Calu3 (cell line): ENCODE measurements around the gene CCDC85C. TPM values are rescaled to one million over a fixed set of nuclear protein-coding genes. Genes with fewer than 3 reads are reported as not detected.

Experiments used
- BruUV-seq: library from RNA; stranded (reverse); fragments of 400-500 nt; replicated peaks from 2 replicates; lab custom pipeline; 2021; lab: Mats Ljungman, UMichigan
- CTCF ChIA-PET: fragments of 300-600 bp; sonication (Branson Sonifier 250); formaldehyde crosslinking; loops from one replicate; lab custom pipeline; 2022; ENCODE audit warnings: antibody characterized with exemption; lab: Charles Lee
- DNase-seq: peaks from one replicate; pipeline ENCODE4 v3.0.0; 2022
- H3K27ac Mint-ChIP-seq: one replicate; pipeline ENCODE4 v1.8.0; 2022; ENCODE audit warnings: mixed read lengths; ENCODE audit not compliant: unreplicated experiment
- H3K27me3 Mint-ChIP-seq: one replicate; pipeline ENCODE4 v1.8.0; 2022; ENCODE audit warnings: mixed read lengths; ENCODE audit not compliant: unreplicated experiment
- H3K36me3 Mint-ChIP-seq: one replicate; pipeline ENCODE4 v1.8.0; 2022; ENCODE audit warnings: mild to moderate bottlenecking, moderate library complexity, mixed read lengths; ENCODE audit not compliant: insufficient read depth, unreplicated experiment
- H3K4me1 Mint-ChIP-seq: one replicate; pipeline ENCODE4 v1.8.0; 2022; ENCODE audit warnings: mild to moderate bottlenecking, low read depth, mixed read lengths; ENCODE audit not compliant: unreplicated experiment
- H3K4me3 Mint-ChIP-seq: one replicate; pipeline ENCODE4 v1.8.0; 2022; ENCODE audit warnings: mild to moderate bottlenecking, low read depth, moderate library complexity, mixed read lengths; ENCODE audit not compliant: unreplicated experiment
- H3K9me3 Mint-ChIP-seq: one replicate; pipeline ENCODE4 v1.8.0; 2022; ENCODE audit warnings: low read depth, mixed read lengths; ENCODE audit not compliant: unreplicated experiment
- CTCF ChIP-seq: fragments of 200-600 bp; IDR thresholded peaks from one replicate; pipeline ENCODE4 v1.8.0; 2022; ENCODE audit warnings: antibody characterized with exemption; ENCODE audit not compliant: unreplicated experiment
- intact Hi-C: fragments of 100-400 bp; cut with micrococcal nuclease; formaldehyde crosslinking; loops from one replicate; pipeline ENCODE4 v1.10.0; 2022; ENCODE audit not compliant: unreplicated experiment
- total RNA-seq: library from RNA; stranded (reverse); gene quantifications from 2 replicates; pipeline ENCODE4 v1.2.3, GENCODE V29; 2022

The CCDC85C gene
- total RNA-seq, 1 experiment from 2014 or later, result 45.1 TPM

- no TSS peak for BruUV-seq
- intact Hi-C loops, result loop anchor here (5.0 kb wide), 1 partner anchor 373 kb away; no protein-coding TSS in a partner anchor
These were observed 89.3 kb downstream of the CCDC85C start for GRCh38 chr14:99514552-99515300.

DNA sequence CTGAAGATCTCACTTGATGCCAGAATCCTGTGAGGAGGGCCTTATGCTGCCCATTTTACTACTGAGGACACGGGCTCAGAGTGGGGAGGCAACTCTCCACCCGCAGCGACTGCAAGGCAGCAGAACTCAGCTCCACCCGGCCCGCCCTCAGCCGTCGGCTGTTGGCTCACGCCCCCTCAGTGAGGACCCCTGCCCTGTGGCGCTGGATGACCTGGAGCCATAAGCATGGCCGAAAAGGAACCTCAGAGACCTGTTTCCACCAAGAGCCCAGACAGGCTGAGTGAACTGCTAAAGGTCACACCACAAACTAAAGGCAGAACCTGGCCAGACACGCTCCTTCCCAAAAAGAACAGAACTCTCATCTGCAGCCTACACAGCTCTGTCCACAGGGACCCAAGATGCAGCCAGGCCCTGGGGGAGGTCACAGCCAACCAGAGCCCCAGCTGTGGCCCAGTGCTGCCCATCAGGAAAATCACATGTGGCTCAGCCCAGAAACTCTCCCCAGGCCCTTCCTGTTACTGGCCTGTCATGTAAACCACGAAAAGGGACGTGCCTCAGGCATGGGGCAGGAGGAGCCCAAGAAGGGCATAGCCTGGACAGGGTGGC is 90.0 kb downstream of the CCDC85C start:
- no peaks in the 10 kb centered on the region for H3K27me3 Mint-ChIP-seq
- H3K27ac Mint-ChIP-seq, result no peak overlapping the region
- CTCF ChIA-PET, result interaction anchor here (0.6 kb wide), 1 partner anchor 80 kb away, joined by 3 read pairs; no protein-coding TSS in a partner anchor
- H3K9me3 Mint-ChIP-seq, result no peaks in the 10 kb centered on the region
- TF ChIP-seq CTCF, result no peak
- peaks cover 26% of the 10 kb centered on the region for H3K36me3 Mint-ChIP-seq
- no peak overlapping the region for H3K4me3 Mint-ChIP-seq
- no TSS peak for BruUV-seq
- H3K4me1 Mint-ChIP-seq, result no peaks in the 10 kb centered on the region
- intact Hi-C loops, result no loop called here
- DNase-seq, result no peak

More at GRCh38 chr14:99514552-99515300, 89.3 kb downstream of the CCDC85C start:
- H3K27me3 Mint-ChIP-seq, result no peaks in the 10 kb centered on the region
- no peak for TF ChIP-seq CTCF
- H3K4me1 Mint-ChIP-seq, result no peaks in the 10 kb centered on the region
- peaks cover 19% of the 10 kb centered on the region for H3K36me3 Mint-ChIP-seq
- H3K4me3 Mint-ChIP-seq, result no peak overlapping the region
- no peak overlapping the region for H3K27ac Mint-ChIP-seq
- CTCF ChIA-PET, result no interaction called here
- H3K9me3 Mint-ChIP-seq, result no peaks in the 10 kb centered on the region
- no peak for DNase-seq

DNA sequence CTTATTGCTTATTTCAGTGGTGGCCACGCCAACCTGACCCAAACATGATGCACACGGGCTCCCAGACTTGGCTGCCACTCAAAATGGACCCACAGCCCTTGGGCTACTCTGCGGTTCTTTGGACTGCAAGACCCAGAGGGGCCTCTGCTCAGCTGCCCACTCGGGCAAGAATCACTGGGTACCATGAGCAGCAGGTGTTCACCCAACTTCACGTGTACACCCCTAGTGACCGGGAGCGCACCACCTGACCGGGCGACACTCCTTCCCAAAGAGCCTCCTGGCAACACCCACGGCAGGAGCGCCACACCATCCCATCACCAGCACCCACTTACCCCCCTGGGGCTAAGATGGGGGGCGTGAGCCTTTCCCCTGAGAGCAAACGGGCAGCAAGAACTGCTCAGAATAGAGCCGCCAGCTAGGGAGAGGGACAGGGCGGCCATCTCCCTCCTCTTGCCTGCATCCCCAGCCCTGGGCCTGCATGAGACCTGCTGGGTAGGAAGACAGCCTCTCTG is 90.8 kb downstream of the CCDC85C start:
- BruUV-seq, result no TSS peak
- no peak overlapping the region for H3K27ac Mint-ChIP-seq
- no peaks in the 10 kb centered on the region for H3K4me1 Mint-ChIP-seq
- DNase-seq, result no peak
- CTCF ChIA-PET, result interaction anchor here (0.6 kb wide), 1 partner anchor 81 kb away, joined by 3 read pairs; no protein-coding TSS in a partner anchor
- no peaks in the 10 kb centered on the region for H3K9me3 Mint-ChIP-seq
- TF ChIP-seq CTCF, result no peak
- H3K36me3 Mint-ChIP-seq, result peaks cover 28% of the 10 kb centered on the region
- no peak overlapping the region for H3K4me3 Mint-ChIP-seq
- intact Hi-C loops, result no loop called here
- H3K27me3 Mint-ChIP-seq, result no peaks in the 10 kb centered on the region

DNA sequence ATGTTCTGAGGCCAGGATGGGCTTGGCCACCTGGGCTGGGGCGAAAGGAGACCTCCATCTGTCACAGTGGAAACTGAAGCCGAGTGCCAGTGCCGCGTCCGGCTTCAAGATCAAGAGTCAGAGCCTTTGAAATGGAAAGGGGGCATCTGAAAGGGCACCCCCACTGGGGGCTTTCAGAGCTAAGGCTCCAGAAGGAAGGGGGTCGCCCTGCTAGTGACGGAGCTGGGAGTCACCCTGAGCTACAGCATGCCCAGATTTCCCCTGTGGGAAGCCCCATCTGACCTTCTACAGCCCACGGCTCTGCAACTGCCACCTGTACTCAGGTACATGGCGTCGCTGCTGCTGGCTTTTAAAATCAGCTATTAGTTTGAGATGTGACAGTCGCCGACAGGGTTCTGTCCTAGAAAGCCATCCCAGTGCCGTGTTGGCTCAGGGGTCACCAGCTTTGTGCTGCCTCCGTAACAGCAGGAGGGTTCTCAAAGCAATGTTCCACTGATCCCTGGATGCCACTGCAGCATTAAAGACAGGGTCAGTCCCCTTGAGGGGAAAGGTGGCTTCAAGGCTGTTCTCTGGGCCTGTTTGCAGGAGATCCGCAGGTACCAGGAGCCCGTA is 91.3 kb downstream of the CCDC85C start:
- CTCF ChIA-PET, result no interaction called here
- BruUV-seq, result no TSS peak
- no peak for DNase-seq
- no peaks in the 10 kb centered on the region for H3K27me3 Mint-ChIP-seq
- no peaks in the 10 kb centered on the region for H3K9me3 Mint-ChIP-seq
- no peak overlapping the region for H3K4me3 Mint-ChIP-seq
- peaks cover 32% of the 10 kb centered on the region for H3K36me3 Mint-ChIP-seq
- intact Hi-C loops, result no loop called here
- H3K4me1 Mint-ChIP-seq, result no peaks in the 10 kb centered on the region
- TF ChIP-seq CTCF, result no peak
- H3K27ac Mint-ChIP-seq, result no peak overlapping the region
